GM21723 (cell line): Measurements from ENCODE around the gene ABO.
"Not testable (repeated sequence)": the region's sequence is repeated elsewhere in the genome, so short reads cannot be mapped to it uniquely, and the experiment has no call there.

Source experiments
- ATAC-seq: cut with Tn5 transposase; IDR thresholded peaks from one replicate; pipeline ENCODE4 v1.9.1; 2021; ENCODE audit warnings: mild to moderate bottlenecking, moderate library complexity; ENCODE audit not compliant: unreplicated experiment

ABO gene

GRCh38 chr9:133226219-133227171 lies 48.5 kb downstream of the ABO start:
- ATAC-seq = no peak

- ATAC-seq = no peak
Measured at GRCh38 chr9:133225171-133226011, 49.6 kb downstream of the ABO start.

- no peak for ATAC-seq
Measured at GRCh38 chr9:133224762-133225161, 50.2 kb downstream of the ABO start.

- ATAC-seq = not testable (repeated sequence)
Measured at GRCh38 chr9:133223159-133223756, 51.7 kb downstream of the ABO start.

GRCh38 chr9:133221994-133222393 lies 53.0 kb downstream of the ABO start:
- ATAC-seq = not testable (repeated sequence)

- ATAC-seq = no peak
Measured at GRCh38 chr9:133221177-133221809, 53.7 kb downstream of the ABO start.

GRCh38 chr9:133218049-133218975 lies 56.7 kb downstream of the ABO start:
- ATAC-seq = not testable (repeated sequence)

GRCh38 chr9:133217333-133217988 lies 57.5 kb downstream of the ABO start:
- not testable (repeated sequence) for ATAC-seq

GRCh38 chr9:133214276-133214675 lies 60.7 kb downstream of the ABO start:
- ATAC-seq = not testable (repeated sequence)

GRCh38 chr9:133210609-133211008 lies 64.4 kb downstream of the ABO start:
- ATAC-seq = no peak

- ATAC-seq = no peak
Measured at GRCh38 chr9:133210202-133210532, 64.8 kb downstream of the ABO start.

GRCh38 chr9:133209327-133210201 lies 65.4 kb downstream of the ABO start:
- ATAC-seq = not testable (repeated sequence)

- not testable (repeated sequence) for ATAC-seq
Measured at GRCh38 chr9:133208880-133209300, 66.1 kb downstream of the ABO start, which contains the start of gene OBP2B. Gene OBP2B (minus strand): TSS chr9:133209250. CDS start chr9:133209199, 51 bp downstream.

- ATAC-seq = not testable (repeated sequence)
Measured at GRCh38 chr9:133208171-133208879, 66.7 kb downstream of the ABO start.

- no peak for ATAC-seq
Measured at GRCh38 chr9:133207540-133208170, 67.3 kb downstream of the ABO start.

GRCh38 chr9:133207021-133207531 lies 67.9 kb downstream of the ABO start:
- ATAC-seq = no peak
